Testis (tissue), 3 donors: ENCODE data around the gene TP73. TPM values are rescaled to one million over a fixed set of nuclear protein-coding genes. Genes with fewer than 3 reads are reported as not detected.

Experiments used
- DNase-seq: peaks from one replicate; pipeline ENCODE4 v3.0.0-alpha.2; 2019
- H3K27ac ChIP-seq, 2 donors: fragments of 200-600 bp; sonication (generic); one replicate each; pipeline ENCODE4 v1.5.1; 2019
- H3K27me3 ChIP-seq: fragments of 200-600 bp; sonication (generic); one replicate; pipeline ENCODE4 v1.5.1; 2019
- H3K36me3 ChIP-seq: fragments of 200-600 bp; sonication (generic); one replicate; pipeline ENCODE4 v1.5.1; 2017; ENCODE audit warnings: low read depth; ENCODE audit errors: missing control alignments
- H3K4me1 ChIP-seq: fragments of 200-600 bp; sonication (generic); one replicate; pipeline ENCODE4 v1.5.1; 2019
- H3K4me3 ChIP-seq, 2 donors: fragments of 200-600 bp; sonication (generic); one replicate each; pipeline ENCODE4 v1.5.1; 2017 to 2019
- H3K9me3 ChIP-seq: fragments of 200-600 bp; sonication (generic); one replicate; pipeline ENCODE4 v1.5.1; 2017
- CTCF ChIP-seq, 3 experiments: fragments of 450-650 bp in 2 of 3; fragments of 200-600 bp in 1 of 3; sonication (generic) in 1 of 3; IDR thresholded peaks; one replicate each; pipeline ENCODE4 v1.5.1; 2016 to 2019; ENCODE audit warnings: antibody characterized with exemption in 3 of 3, mild to moderate bottlenecking in 2 of 3, moderate library complexity in 1 of 3
- POLR2A ChIP-seq: fragments of 450-650 bp; IDR thresholded peaks from one replicate; pipeline ENCODE4 v1.6.1; 2017; ENCODE audit warnings: antibody characterized with exemption, mild to moderate bottlenecking, moderate library complexity
- WGBS, 2 donors: methylation state at CpG; one replicate each; pipeline ENCODE4 v1.1.5; 2018; 5-methylcytosine and 5-hydroxymethylcytosine counted together
- intact Hi-C: fragments of 100-400 bp; cut with DNase I; formaldehyde crosslinking; loops from one replicate; pipeline ENCODE4 v1.15.1; 2023; ENCODE audit warnings: low total_unique reads
- polyA plus RNA-seq: library from polyadenylated mRNA; stranded (reverse); fragments of 350-450 nt; fragmentation: Illumina TruSeq; extraction: RNeasy Lipid Tissue Mini Kit (QIAGEN cat#74804); gene quantifications from one replicate; pipeline ENCODE4 v1.2.3, GENCODE V29; 2014; ENCODE audit warnings: low read depth, low replicate concordance; ENCODE audit not compliant: insufficient read depth
- total RNA-seq, 2 donors: library from RNA; depleted of rRNA; stranded (reverse); fragments of >200 nt; gene quantifications; one replicate each; pipeline ENCODE4 v1.2.3, GENCODE V29; 2016

The TP73 gene
- total and polyA plus RNA-seq, 3 donors from 2014 or later: 1.3 to 2.2 (median 1.5) TPM

GRCh38 chr1:3663999-3664699 lies 11.8 kb downstream of the TP73 start:
- Histone ChIP-seq H3K4me1 (no peaks in the 10 kb centered on the region), H3K9me3 (no peaks in the 10 kb centered on the region), H3K36me3 (no peaks in the 10 kb centered on the region), H3K4me3 (no peak overlapping the region), H3K27me3 (no peaks in the 10 kb centered on the region), H3K27ac (no peak overlapping the region)
- intact Hi-C loops: no loop called here
- TF ChIP-seq CTCF (IDR thresholded peaks at IDR 0.05) (no peak), POLR2A (no peak)
- no peak for DNase-seq
- WGBS, 2 donors: 80 to 94% methylated on average over 10 to 14 of the region's 14 CpGs

DNA sequence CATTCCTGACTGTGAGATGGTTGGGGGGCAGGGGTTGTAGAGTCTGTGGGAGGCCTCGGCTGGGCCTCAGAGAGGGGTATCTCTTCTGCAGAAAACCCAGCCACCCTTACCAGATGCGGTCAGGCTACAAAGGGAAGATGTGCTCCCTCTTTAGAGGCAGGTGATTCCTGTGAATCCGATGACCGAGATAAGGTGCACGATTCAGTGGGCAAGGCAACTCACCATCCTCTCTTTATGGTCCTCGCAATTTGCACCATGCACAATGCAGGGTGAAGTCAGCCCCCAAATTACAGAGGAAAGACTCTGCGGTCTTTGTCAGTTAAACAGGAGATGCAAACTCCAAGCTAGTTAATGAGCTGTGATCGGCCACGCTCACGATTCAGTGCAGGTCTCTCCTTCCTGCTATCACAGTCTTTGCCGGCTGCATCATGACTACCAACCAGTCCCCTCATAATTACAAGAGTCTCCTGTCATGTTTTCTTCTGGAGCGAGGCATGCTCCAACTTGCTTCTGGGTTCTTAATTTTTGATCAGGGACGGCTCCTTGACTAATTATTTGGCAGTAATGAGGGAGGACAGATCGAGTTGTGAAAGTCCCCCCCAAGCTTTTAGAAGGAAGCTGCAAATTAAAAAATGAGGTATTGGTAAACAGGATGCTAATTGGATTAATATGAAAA lies 12.5 kb downstream of the TP73 start:
- intact Hi-C loops: no loop called here
- no peak for TF ChIP-seq CTCF (IDR thresholded peaks at IDR 0.05)
- TF ChIP-seq POLR2A: no peak

DNA sequence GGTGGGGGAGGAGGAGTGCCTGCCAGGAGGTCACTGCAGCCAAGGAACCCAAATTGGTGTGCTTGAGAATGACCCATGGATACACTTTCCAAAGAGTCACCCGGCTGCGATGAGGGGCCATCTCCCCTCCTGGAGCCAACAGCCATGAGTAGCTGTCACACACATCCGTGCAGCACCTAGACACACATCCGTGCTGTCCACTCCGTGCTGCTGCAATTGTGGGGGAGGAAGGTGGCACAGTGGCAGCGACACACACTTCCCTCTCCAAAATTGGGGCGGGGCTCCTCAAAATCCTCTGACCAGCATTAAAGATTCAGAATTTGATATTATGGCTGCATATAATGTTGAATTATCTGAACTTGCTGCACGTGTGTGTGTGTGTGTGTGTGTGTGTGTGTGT lies 15.8 kb downstream of the TP73 start:
- DNase-seq: no peak
- Histone ChIP-seq H3K27me3 (no peaks in the 10 kb centered on the region), H3K36me3 (no peaks in the 10 kb centered on the region), H3K27ac (no peak overlapping the region), H3K4me3 (no peak overlapping the region), H3K9me3 (no peaks in the 10 kb centered on the region), H3K4me1 (no peaks in the 10 kb centered on the region)
- no peak for TF ChIP-seq POLR2A
- no peak for TF ChIP-seq CTCF (IDR thresholded peaks at IDR 0.05)
- 78 to 84% methylated on average over 6 to 8 of the region's 8 CpGs for WGBS, 2 donors
- intact Hi-C loops: no loop called here

More for the DNA sequence above, 12.5 kb downstream of the TP73 start:
- Histone ChIP-seq H3K27me3 (no peaks in the 10 kb centered on the region), H3K4me1 (no peaks in the 10 kb centered on the region), H3K36me3 (no peaks in the 10 kb centered on the region), H3K27ac (no peak overlapping the region), H3K9me3 (no peaks in the 10 kb centered on the region), H3K4me3 (no peak overlapping the region)
- 88 to 93% methylated on average over 12 to 14 of the region's 14 CpGs for WGBS, 2 donors
- no peak for DNase-seq

GRCh38 chr1:3668585-3669300 lies 16.4 kb downstream of the TP73 start:
- DNase-seq: peak; percentile 88
- Histone ChIP-seq H3K27ac (no peak overlapping the region), H3K27me3 (no peaks in the 10 kb centered on the region), H3K9me3 (no peaks in the 10 kb centered on the region), H3K4me1 (no peaks in the 10 kb centered on the region), H3K4me3 (no peak overlapping the region), H3K36me3 (no peaks in the 10 kb centered on the region)
- no peak for TF ChIP-seq POLR2A
- no peak for TF ChIP-seq CTCF (IDR thresholded peaks at IDR 0.05)
- intact Hi-C loops: no loop called here
- 48 to 63% methylated on average over 8 to 29 of the region's 30 CpGs for WGBS, 2 donors
